ENCODE data around the gene ST3GAL4.

ST3GAL4 gene

GRCh38 chr11:126350836-126351235, 4.7 kb upstream of the ST3GAL4 start:
- DNase-seq: no peak
- POLR2A ChIA-PET: no interaction called here
- Histone ChIP-seq H3K4me3 (ENCODE audit: control insufficient read depth in 1 of 7, extremely low read depth in 1 of 7, insufficient read depth in 4 of 7, low read depth in 2 of 7, low read length in 6 of 7) (no peak overlapping the region), H3K27me3 (replicated peaks in 2 of 5; ENCODE audit: control insufficient read depth in 4 of 5, insufficient read depth in 5 of 5, low read length in 4 of 5) (no peaks in the 10 kb centered on the region), H3K36me3 (ENCODE audit: control insufficient read depth in 4 of 4, insufficient read depth in 4 of 4, low read length in 3 of 4) (peaks cover 0 to 36% (median 9%) of the 10 kb centered on the region in 4 experiments), H3K9me3 (ENCODE audit: control extremely low read depth in 1 of 5, control insufficient read depth in 4 of 5, insufficient read depth in 2 of 5, low read depth in 1 of 5, low read length in 4 of 5) (no peaks in the 10 kb centered on the region), H3K27ac (ENCODE audit: insufficient read depth in 1 of 2, low read depth in 1 of 2, low read length in 2 of 2, poor library complexity in 1 of 2, severe bottlenecking in 2 of 2) (no peak overlapping the region), H3K4me1 (ENCODE audit: control extremely low read depth in 1 of 4, control insufficient read depth in 4 of 4, insufficient read depth in 4 of 4, low read length in 3 of 4) (peaks cover 6 to 80% (median 60%) of the 10 kb centered on the region in 4 experiments)
- WGBS (ENCODE audit: insufficient coverage): 85% methylated on average over 5 of the region's 5 CpGs
- CTCF ChIA-PET: no interaction called here

- CTCF ChIA-PET: interaction anchor here (0.7 to 0.9 kb wide), 2 partner anchors 15 to 41 kb away, joined by 3 read pairs; no protein-coding TSS in a partner anchor
- Histone ChIP-seq H3K4me1 (ENCODE audit: control extremely low read depth in 1 of 4, control insufficient read depth in 4 of 4, insufficient read depth in 4 of 4, low read length in 3 of 4) (peaks cover 6 to 80% (median 61%) of the 10 kb centered on the region in 4 experiments), H3K4me3 (ENCODE audit: control insufficient read depth in 1 of 7, extremely low read depth in 1 of 7, insufficient read depth in 4 of 7, low read depth in 2 of 7, low read length in 6 of 7) (peak overlapping the region in 2 of 7 experiments; percentile 16 to 42), H3K9me3 (ENCODE audit: control extremely low read depth in 1 of 5, control insufficient read depth in 4 of 5, insufficient read depth in 2 of 5, low read depth in 1 of 5, low read length in 4 of 5) (no peaks in the 10 kb centered on the region), H3K27ac (ENCODE audit: insufficient read depth in 1 of 2, low read depth in 1 of 2, low read length in 2 of 2, poor library complexity in 1 of 2, severe bottlenecking in 2 of 2) (peak overlapping the region in 1 of 2 experiments; percentile 81), H3K36me3 (ENCODE audit: control insufficient read depth in 4 of 4, insufficient read depth in 4 of 4, low read length in 3 of 4) (peaks cover 0 to 32% (median 9%) of the 10 kb centered on the region in 4 experiments), H3K27me3 (replicated peaks in 2 of 5; ENCODE audit: control insufficient read depth in 4 of 5, insufficient read depth in 5 of 5, low read length in 4 of 5) (no peaks in the 10 kb centered on the region)
- 13% methylated on average over 3 of the region's 3 CpGs for WGBS (ENCODE audit: insufficient coverage)
- peak in 2 of 3 donors; percentile 36 to 45 for DNase-seq
- POLR2A ChIA-PET: no interaction called here
These were observed 3.3 kb upstream of the ST3GAL4 start for GRCh38 chr11:126352163-126352562.

GRCh38 chr11:126352934-126353801, 2.3 kb upstream of the ST3GAL4 start:
- Histone ChIP-seq H3K4me1 (ENCODE audit: control extremely low read depth in 1 of 4, control insufficient read depth in 4 of 4, insufficient read depth in 4 of 4, low read length in 3 of 4) (peaks cover 6 to 81% (median 67%) of the 10 kb centered on the region in 4 experiments), H3K4me3 (ENCODE audit: control insufficient read depth in 1 of 7, extremely low read depth in 1 of 7, insufficient read depth in 4 of 7, low read depth in 2 of 7, low read length in 6 of 7) (peak overlapping the region in 3 of 7 experiments; percentile 31 to 50 (median 45)), H3K27me3 (replicated peaks in 2 of 5; ENCODE audit: control insufficient read depth in 4 of 5, insufficient read depth in 5 of 5, low read length in 4 of 5) (no peaks in the 10 kb centered on the region), H3K36me3 (ENCODE audit: control insufficient read depth in 4 of 4, insufficient read depth in 4 of 4, low read length in 3 of 4) (peaks cover 0 to 27% (median 5%) of the 10 kb centered on the region in 4 experiments), H3K9me3 (ENCODE audit: control extremely low read depth in 1 of 5, control insufficient read depth in 4 of 5, insufficient read depth in 2 of 5, low read depth in 1 of 5, low read length in 4 of 5) (no peaks in the 10 kb centered on the region), H3K27ac (ENCODE audit: insufficient read depth in 1 of 2, low read depth in 1 of 2, low read length in 2 of 2, poor library complexity in 1 of 2, severe bottlenecking in 2 of 2) (peak overlapping the region; percentile 37 to 81)
- ChIA-PET CTCF (interaction anchor here (0.7 to 8.4 kb wide), 8 partner anchors 9 to 65 kb away, joined by 3 to 81 read pairs (median 4); no protein-coding TSS in a partner anchor), POLR2A (interaction anchor here (0.6 kb wide), 1 partner anchor 166 kb away, joined by 4 read pairs; no protein-coding TSS in a partner anchor)
- peak; percentile 78 to 93 (median 90) for DNase-seq
- 46% methylated on average over 2 of the region's 4 CpGs for WGBS (ENCODE audit: insufficient coverage)

- Histone ChIP-seq H3K27me3 (replicated peaks in 2 of 5; ENCODE audit: control insufficient read depth in 4 of 5, insufficient read depth in 5 of 5, low read length in 4 of 5) (no peaks in the 10 kb centered on the region), H3K4me1 (ENCODE audit: control extremely low read depth in 1 of 4, control insufficient read depth in 4 of 4, insufficient read depth in 4 of 4, low read length in 3 of 4) (peaks cover 6 to 85% (median 72%) of the 10 kb centered on the region in 4 experiments), H3K36me3 (ENCODE audit: control insufficient read depth in 4 of 4, insufficient read depth in 4 of 4, low read length in 3 of 4) (peaks cover 0 to 25% (median 7%) of the 10 kb centered on the region in 4 experiments), H3K4me3 (ENCODE audit: control insufficient read depth in 1 of 7, extremely low read depth in 1 of 7, insufficient read depth in 4 of 7, low read depth in 2 of 7, low read length in 6 of 7) (peak overlapping the region; percentile 62 to 94 (median 77)), H3K9me3 (ENCODE audit: control extremely low read depth in 1 of 5, control insufficient read depth in 4 of 5, insufficient read depth in 2 of 5, low read depth in 1 of 5, low read length in 4 of 5) (no peaks in the 10 kb centered on the region), H3K27ac (ENCODE audit: insufficient read depth in 1 of 2, low read depth in 1 of 2, low read length in 2 of 2, poor library complexity in 1 of 2, severe bottlenecking in 2 of 2) (peak overlapping the region; percentile 58 to 83)
- peak in 1 of 3 donors; percentile 33 for DNase-seq
- WGBS (ENCODE audit: insufficient coverage): 8% methylated on average over 9 of the region's 15 CpGs
- CTCF ChIA-PET: interaction anchor here (1.3 to 8.4 kb wide), 6 partner anchors 11 to 44 kb away, joined by 3 to 81 read pairs (median 5); no protein-coding TSS in a partner anchor
- POLR2A ChIA-PET: no interaction called here
These were observed 709 bp upstream of the ST3GAL4 start for GRCh38 chr11:126354631-126355323.

GRCh38 chr11:126355926-126356897, 726 bp downstream of the ST3GAL4 start:
- Histone ChIP-seq H3K4me3 (ENCODE audit: control insufficient read depth in 1 of 7, extremely low read depth in 1 of 7, insufficient read depth in 4 of 7, low read depth in 2 of 7, low read length in 6 of 7) (peak overlapping the region; percentile 54 to 94 (median 77)), H3K4me1 (ENCODE audit: control extremely low read depth in 1 of 4, control insufficient read depth in 4 of 4, insufficient read depth in 4 of 4, low read length in 3 of 4) (peaks cover 6 to 84% (median 67%) of the 10 kb centered on the region in 4 experiments), H3K36me3 (ENCODE audit: control insufficient read depth in 4 of 4, insufficient read depth in 4 of 4, low read length in 3 of 4) (peaks cover 0 to 29% (median 6%) of the 10 kb centered on the region in 4 experiments), H3K27ac (ENCODE audit: insufficient read depth in 1 of 2, low read depth in 1 of 2, low read length in 2 of 2, poor library complexity in 1 of 2, severe bottlenecking in 2 of 2) (peak overlapping the region in 1 of 2 experiments; percentile 43), H3K27me3 (replicated peaks in 2 of 5; ENCODE audit: control insufficient read depth in 4 of 5, insufficient read depth in 5 of 5, low read length in 4 of 5) (no peaks in the 10 kb centered on the region), H3K9me3 (ENCODE audit: control extremely low read depth in 1 of 5, control insufficient read depth in 4 of 5, insufficient read depth in 2 of 5, low read depth in 1 of 5, low read length in 4 of 5) (no peaks in the 10 kb centered on the region)
- peak in 2 of 3 donors; percentile 50 to 67 for DNase-seq
- CTCF ChIA-PET: interaction anchor here (0.6 to 8.4 kb wide), 13 partner anchors 8 to 123 kb away, joined by 3 to 81 read pairs (median 4); no protein-coding TSS in a partner anchor
- POLR2A ChIA-PET: interaction anchor here (0.8 to 1.1 kb wide), 2 partner anchors 24 to 38 kb away, joined by 3 read pairs; no protein-coding TSS in a partner anchor
- 2% methylated on average over 35 of the region's 46 CpGs for WGBS (ENCODE audit: insufficient coverage)
